GM13976 (cell line): ENCODE data around the gene PRIMA1.

Experiments
- DNase-seq: peaks from one replicate; pipeline ENCODE4 v3.0.0; 2012; ENCODE audit warnings: low spot score
- in situ Hi-C: fragments of 300-500 bp; cut with MboI; formaldehyde crosslinking; loops from one replicate; pipeline ENCODE4 v1.12.0; 2022; ENCODE audit warnings: low sequenced_read_pairs, mixed read lengths, inconsistent platforms; ENCODE audit not compliant: unreplicated experiment
- TF ChIP-seq, protein P1 (sequence below): IDR thresholded peaks from 2 replicates; pipeline ENCODE4 v1.5.1; 2012; ENCODE audit warnings: borderline replicate concordance, mild to moderate bottlenecking; ENCODE audit not compliant: insufficient read depth; ENCODE audit errors: extremely low read depth, missing control alignments, control extremely low read depth

The PRIMA1 gene

DNA sequence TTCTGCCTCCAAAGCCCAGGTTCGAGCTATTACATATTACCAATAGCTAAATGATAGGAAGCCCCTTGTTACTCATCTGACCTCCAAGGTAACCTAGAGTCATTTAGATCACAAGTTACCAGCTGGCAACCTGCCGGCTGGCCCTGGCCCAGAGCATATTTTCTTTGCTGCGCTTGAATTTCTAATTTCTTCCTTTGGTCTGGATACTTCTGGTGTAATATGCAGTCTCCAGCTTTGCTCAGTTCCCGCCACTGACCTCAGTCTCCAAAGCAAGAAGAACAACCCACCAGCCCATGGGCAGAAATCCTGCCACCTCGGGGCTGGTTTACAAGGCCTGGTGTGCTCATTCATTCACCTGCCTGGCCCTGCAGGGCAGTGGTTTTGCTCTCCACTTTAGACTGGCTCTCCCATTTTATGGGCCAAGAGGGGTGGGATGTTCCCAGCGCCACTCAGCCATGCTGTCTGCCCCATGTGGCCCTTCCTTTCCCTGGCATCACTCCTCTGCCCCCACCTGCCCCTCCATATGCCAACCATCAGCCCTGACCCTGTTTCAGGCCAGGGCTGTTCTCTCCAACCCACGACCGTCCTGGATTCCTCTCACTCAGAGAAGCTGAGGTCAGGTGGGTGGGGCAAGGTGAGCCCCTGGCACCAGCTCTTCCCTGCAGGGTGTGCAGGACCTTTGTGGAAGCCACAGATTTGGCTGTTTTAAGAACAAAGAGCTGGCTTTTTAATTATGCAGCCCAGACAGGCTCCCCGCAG, 76.0 kb downstream of the PRIMA1 start:
- in situ Hi-C loops = no loop called here
- TF ChIP-seq, protein P1, sequence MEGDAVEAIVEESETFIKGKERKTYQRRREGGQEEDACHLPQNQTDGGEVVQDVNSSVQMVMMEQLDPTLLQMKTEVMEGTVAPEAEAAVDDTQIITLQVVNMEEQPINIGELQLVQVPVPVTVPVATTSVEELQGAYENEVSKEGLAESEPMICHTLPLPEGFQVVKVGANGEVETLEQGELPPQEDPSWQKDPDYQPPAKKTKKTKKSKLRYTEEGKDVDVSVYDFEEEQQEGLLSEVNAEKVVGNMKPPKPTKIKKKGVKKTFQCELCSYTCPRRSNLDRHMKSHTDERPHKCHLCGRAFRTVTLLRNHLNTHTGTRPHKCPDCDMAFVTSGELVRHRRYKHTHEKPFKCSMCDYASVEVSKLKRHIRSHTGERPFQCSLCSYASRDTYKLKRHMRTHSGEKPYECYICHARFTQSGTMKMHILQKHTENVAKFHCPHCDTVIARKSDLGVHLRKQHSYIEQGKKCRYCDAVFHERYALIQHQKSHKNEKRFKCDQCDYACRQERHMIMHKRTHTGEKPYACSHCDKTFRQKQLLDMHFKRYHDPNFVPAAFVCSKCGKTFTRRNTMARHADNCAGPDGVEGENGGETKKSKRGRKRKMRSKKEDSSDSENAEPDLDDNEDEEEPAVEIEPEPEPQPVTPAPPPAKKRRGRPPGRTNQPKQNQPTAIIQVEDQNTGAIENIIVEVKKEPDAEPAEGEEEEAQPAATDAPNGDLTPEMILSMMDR = no peak
- DNase-seq = no peak

DNA sequence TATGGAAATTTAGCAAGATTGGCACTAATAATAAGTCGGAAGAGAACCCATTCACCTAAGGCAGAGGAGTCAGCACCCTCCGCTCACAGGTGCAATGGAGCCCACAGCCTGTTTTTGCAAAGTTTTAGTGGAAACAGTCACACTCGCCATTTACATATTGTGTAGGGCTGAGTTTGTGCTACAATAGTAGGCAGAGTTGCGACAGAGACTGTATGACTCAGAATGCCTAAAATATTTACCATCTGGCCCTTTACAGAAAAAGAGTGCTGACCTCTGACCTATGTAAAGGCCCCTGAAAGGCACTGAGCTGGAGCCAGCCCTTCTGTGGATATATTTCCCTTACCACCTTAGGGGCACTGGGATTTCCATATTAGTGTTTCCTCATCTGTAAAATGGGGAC, 79.0 kb downstream of the PRIMA1 start:
- TF ChIP-seq, protein P1 = no peak
- no peak for DNase-seq
- in situ Hi-C loops = no loop called here

DNA sequence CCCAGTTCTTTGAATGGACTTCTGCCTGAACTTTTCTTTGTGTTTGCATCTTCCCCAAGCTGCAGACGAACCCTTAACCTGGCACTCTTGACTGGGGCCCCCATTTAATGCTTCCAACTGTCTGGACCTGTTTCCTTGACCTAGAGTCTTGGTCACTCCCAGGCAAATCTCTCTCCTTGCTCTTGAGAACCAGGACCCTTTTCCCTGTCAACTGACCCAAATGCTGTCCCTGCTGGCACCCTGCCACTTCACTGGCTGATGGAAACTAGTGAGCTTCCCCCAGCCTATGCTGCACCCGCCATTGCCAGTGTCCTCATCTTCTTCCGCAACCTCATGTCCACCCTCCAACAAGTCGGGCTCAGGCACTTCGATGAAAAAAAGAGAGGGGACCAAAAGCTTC, 79.5 kb downstream of the PRIMA1 start:
- in situ Hi-C loops = no loop called here
- DNase-seq = no peak
- TF ChIP-seq, protein P1 = no peak

DNA sequence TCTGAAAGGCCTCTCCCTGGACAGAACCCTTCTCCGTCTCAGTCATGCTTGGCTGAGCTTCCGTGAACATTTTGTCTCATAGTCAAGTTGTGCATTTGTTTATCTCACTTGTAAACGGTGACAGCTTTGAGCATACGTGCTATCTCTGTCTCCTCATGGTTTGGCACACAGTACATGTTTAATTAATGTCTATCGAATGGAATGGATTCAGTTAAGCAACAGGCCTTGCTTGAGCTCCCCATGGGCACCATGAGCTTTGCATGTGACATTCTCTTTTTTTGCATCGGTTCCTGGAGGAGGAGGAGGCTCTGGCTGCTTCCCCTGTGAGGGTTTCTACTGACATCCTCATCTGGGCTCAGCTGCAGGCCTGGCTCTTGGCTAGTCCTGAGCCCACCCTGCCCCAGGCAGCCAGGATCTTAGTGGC, 80.0 kb downstream of the PRIMA1 start:
- TF ChIP-seq, protein P1 = no peak
- DNase-seq = no peak
- in situ Hi-C loops = no loop called here

DNA sequence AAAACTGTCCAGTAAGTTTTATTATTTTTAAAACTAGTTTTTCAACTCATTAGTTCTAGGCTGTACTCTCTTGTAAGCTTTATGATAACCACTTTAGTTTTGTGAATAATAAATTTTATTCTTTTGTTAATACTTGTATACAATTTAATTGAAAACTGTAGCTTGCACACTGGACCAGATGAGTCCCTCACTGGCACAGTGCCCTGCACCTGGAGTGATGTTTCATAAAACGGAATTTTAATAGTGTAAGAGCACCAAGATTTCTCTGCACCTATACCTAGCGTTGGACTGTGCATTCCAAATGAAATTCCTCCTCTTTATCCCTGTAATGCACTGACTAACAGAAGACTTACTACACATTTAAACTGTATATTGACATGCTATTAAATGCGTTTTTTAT, 80.8 kb downstream of the PRIMA1 start:
- TF ChIP-seq, protein P1 = no peak
- no peak for DNase-seq
- in situ Hi-C loops = no loop called here

DNA sequence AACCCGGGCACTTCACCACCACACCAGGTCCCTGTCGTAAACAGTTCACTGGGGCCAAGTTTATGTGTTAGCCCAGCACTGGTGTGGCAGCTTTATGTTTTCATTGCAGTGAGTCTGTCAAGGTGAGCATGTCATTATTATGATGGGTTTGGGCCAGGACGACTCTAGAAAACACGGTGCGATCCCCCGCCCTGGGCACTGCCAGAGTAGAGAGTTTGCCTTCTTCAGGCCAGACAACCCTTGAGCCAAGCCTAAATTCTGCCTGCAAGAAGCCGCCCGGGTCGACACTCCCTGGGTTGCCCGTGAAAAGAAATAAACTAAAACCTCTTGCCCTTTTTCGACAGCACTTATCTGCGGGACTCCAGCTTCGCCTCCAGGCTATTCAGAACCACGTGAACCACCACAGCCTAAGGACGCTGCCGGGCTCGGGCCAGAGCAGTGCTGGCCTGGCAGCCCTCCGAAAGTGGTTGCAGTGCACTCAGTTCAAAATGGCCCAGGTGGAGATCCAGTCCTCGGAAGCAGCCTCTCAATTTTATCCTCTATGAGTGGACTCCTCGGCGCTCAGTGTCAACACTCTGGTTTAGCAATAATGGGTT, 81.8 kb downstream of the PRIMA1 start:
- in situ Hi-C loops = no loop called here
- TF ChIP-seq, protein P1 = no peak
- no peak for DNase-seq
